H1 (cell line): ENCODE measurements around the gene DRC7. TPM values are rescaled to one million over a fixed set of nuclear protein-coding genes. Genes with fewer than 3 reads are reported as not detected.

Source experiments
- CTCF ChIA-PET: fragments of 300-600 bp; sonication (Branson Sonifier 250); formaldehyde crosslinking; loops from one replicate; lab custom pipeline; 2021; ENCODE audit not compliant: partially characterized antibody; lab: Charles Lee
- POLR2A ChIA-PET: fragments of 300-600 bp; sonication (Branson Sonifier 250); formaldehyde crosslinking; loops from one replicate; lab custom pipeline; 2021; ENCODE audit warnings: inconsistent platforms; ENCODE audit not compliant: partially characterized antibody; lab: Charles Lee
- DNase-seq, 2 experiments: peaks; one replicate each; pipeline versions ENCODE4 v3.0.0 to v3.0.0-alpha.2; 2010 to 2022; ENCODE audit warnings: low spot score in 2 of 2, low read depth in 1 of 2, mixed read lengths in 1 of 2
- FAIRE-seq: peaks from 2 replicates; lab custom pipeline; 2011; peaks lifted over from hg19 to GRCh38; lab: Jason Lieb, UNC
- H2AFZ ChIP-seq: 2 replicates; pipeline ENCODE4 v1.8.1; 2012; ENCODE audit warnings: low read length, inconsistent platforms
- H2AK5ac ChIP-seq: 2 replicates; pipeline ENCODE4 v1.6.1; 2013; ENCODE audit warnings: low read depth, low read length
- H2BK120ac ChIP-seq: replicated peaks from 2 replicates; pipeline ENCODE3; 2013; ENCODE audit warnings: low read depth, low read length, inconsistent platforms
- H2BK12ac ChIP-seq: 2 replicates; pipeline ENCODE4 v1.6.1; 2013; ENCODE audit warnings: low read depth, low read length
- H2BK15ac ChIP-seq: 2 replicates; pipeline ENCODE4 v1.6.1; 2013; ENCODE audit warnings: low read length
- H2BK20ac ChIP-seq: 2 replicates; pipeline ENCODE4 v1.6.1; 2013; ENCODE audit warnings: low read length
- H2BK5ac ChIP-seq: 2 replicates; pipeline ENCODE4 v1.6.1; 2013; ENCODE audit warnings: low read depth, low read length
- H3K14ac ChIP-seq: 2 replicates; pipeline ENCODE4 v1.6.1; 2013; ENCODE audit warnings: inconsistent platforms; ENCODE audit not compliant: insufficient read length
- H3K18ac ChIP-seq: 2 replicates; pipeline ENCODE4 v1.6.1; 2013; ENCODE audit warnings: low read length; ENCODE audit errors: extremely low read depth
- H3K23ac ChIP-seq: 2 replicates; pipeline ENCODE4 v1.6.1; 2013; ENCODE audit warnings: inconsistent platforms; ENCODE audit not compliant: insufficient read length
- H3K23me2 ChIP-seq: 2 replicates; pipeline ENCODE4 v1.6.1; 2013; ENCODE audit warnings: low read depth, low read length
- H3K27ac ChIP-seq: 2 replicates; pipeline ENCODE4 v1.6.1; 2011; ENCODE audit warnings: low read depth, low read length, inconsistent platforms
- H3K27me3 ChIP-seq, 4 experiments: replicated peaks in 1 of 4; 1 replicate in 1 of 4; 2 replicates in 3 of 4; pipeline versions ENCODE4 v1.6.1 to v1.8.1; 2011 to 2013; ENCODE audit warnings: low read length in 3 of 4, mild to moderate bottlenecking in 3 of 4, inconsistent platforms in 2 of 4, mixed read lengths in 2 of 4, moderate library complexity in 1 of 4; ENCODE audit not compliant: control insufficient read depth in 3 of 4, insufficient read depth in 3 of 4; ENCODE audit errors: extremely low read depth in 1 of 4
- H3K36me3 ChIP-seq, 4 experiments: 2 replicates each; pipeline versions ENCODE4 v1.6.1 to v1.8.1; 2011 to 2013; ENCODE audit warnings: mild to moderate bottlenecking in 4 of 4, low read length in 3 of 4, moderate library complexity in 2 of 4, control low read depth in 1 of 4, inconsistent platforms in 1 of 4; ENCODE audit not compliant: insufficient read depth in 4 of 4, control insufficient read depth in 2 of 4
- H3K4ac ChIP-seq: replicated peaks from 2 replicates; pipeline ENCODE3; 2013; ENCODE audit warnings: low read length, low read depth, mixed read lengths, inconsistent platforms; ENCODE audit not compliant: insufficient read length
- H3K4me1 ChIP-seq, 4 experiments: replicated peaks in 1 of 4; 1 replicate in 1 of 4; 2 replicates in 3 of 4; pipeline versions ENCODE4 v1.6.1 to v1.8.1; 2011 to 2013; ENCODE audit warnings: low read length in 3 of 4, inconsistent platforms in 2 of 4, mixed read lengths in 1 of 4; ENCODE audit not compliant: insufficient read depth in 4 of 4, control insufficient read depth in 3 of 4
- H3K4me2 ChIP-seq, 2 experiments: 2 replicates each; pipeline versions ENCODE4 v1.6.1 to v1.8.1; 2011 to 2013; ENCODE audit warnings: low read depth in 2 of 2, low read length in 2 of 2, control low read depth in 1 of 2, inconsistent platforms in 1 of 2, mild to moderate bottlenecking in 1 of 2; ENCODE audit not compliant: insufficient read depth in 1 of 2
- H3K4me3 ChIP-seq, 4 experiments: fragments of 200-600, 300-600 bp in 1 of 4; sonication (generic), shearing (Covaris generic), sonication (Bioruptor Twin) in 1 of 4; 2 replicates each; pipeline versions ENCODE4 v1.5.1 to v1.8.1; 2011 to 2016; ENCODE audit warnings: low read length in 4 of 4, low read depth in 3 of 4, control low read depth in 2 of 4, inconsistent platforms in 2 of 4, mild to moderate bottlenecking in 2 of 4, mixed read lengths in 1 of 4, moderate library complexity in 1 of 4; ENCODE audit not compliant: insufficient read depth in 2 of 4; ENCODE audit errors: extremely low read depth in 1 of 4
- H3K56ac ChIP-seq: replicated peaks from 2 replicates; pipeline ENCODE3; 2013; ENCODE audit warnings: low read depth, mild to moderate bottlenecking, mixed read lengths, low read length, inconsistent platforms; ENCODE audit not compliant: insufficient read length
- H3K79me1 ChIP-seq: 2 replicates; pipeline ENCODE4 v1.6.1; 2013; ENCODE audit warnings: low read depth, low read length, control low read depth
- H3K79me2 ChIP-seq, 2 experiments: 2 replicates each; pipeline versions ENCODE4 v1.6.1 to v1.8.1; 2012 to 2013; ENCODE audit warnings: low read length in 2 of 2, mild to moderate bottlenecking in 2 of 2, inconsistent platforms in 1 of 2; ENCODE audit not compliant: insufficient read depth in 2 of 2, control insufficient read depth in 1 of 2
- H3K9ac ChIP-seq, 4 experiments: replicated peaks in 1 of 4; 1 replicate in 1 of 4; 2 replicates in 3 of 4; pipeline versions ENCODE4 v1.6.1 to v1.8.1; 2011 to 2013; ENCODE audit warnings: low read depth in 3 of 4, low read length in 3 of 4, control low read depth in 2 of 4, mild to moderate bottlenecking in 2 of 4, moderate library complexity in 2 of 4, inconsistent platforms in 1 of 4; ENCODE audit errors: extremely low read depth in 1 of 4
- H3K9me3 ChIP-seq, 2 experiments: 2 replicates each; pipeline versions ENCODE4 v1.6.1 to v1.8.1; 2012 to 2013; ENCODE audit warnings: mild to moderate bottlenecking in 2 of 2, moderate library complexity in 2 of 2, control low read depth in 1 of 2, inconsistent platforms in 1 of 2, low read depth in 1 of 2, low read length in 1 of 2, mixed read lengths in 1 of 2; ENCODE audit not compliant: insufficient read depth in 2 of 2
- H4K20me1 ChIP-seq, 2 experiments: replicated peaks in 1 of 2; 2 replicates each; pipeline versions ENCODE3 to v1.8.1; 2011 to 2013; ENCODE audit warnings: inconsistent platforms in 2 of 2, low read length in 2 of 2, mild to moderate bottlenecking in 1 of 2; ENCODE audit not compliant: insufficient read depth in 2 of 2, control insufficient read depth in 1 of 2
- H4K5ac ChIP-seq: 2 replicates; pipeline ENCODE4 v1.6.1; 2013; ENCODE audit warnings: low read length, low read depth, mixed read lengths, inconsistent platforms; ENCODE audit not compliant: insufficient read length
- H4K8ac ChIP-seq: 2 replicates; pipeline ENCODE4 v1.8.0; 2013; ENCODE audit warnings: mild to moderate bottlenecking, moderate library complexity, low read length, inconsistent platforms; ENCODE audit not compliant: insufficient read depth; ENCODE audit errors: extremely low read depth
- H4K91ac ChIP-seq: replicated peaks from 2 replicates; pipeline ENCODE3; 2013; ENCODE audit warnings: low read length, mixed read lengths, inconsistent platforms; ENCODE audit not compliant: insufficient read length
- ASH2L ChIP-seq: fragments of 200-600, 300-600 bp; sonication (generic); IDR thresholded peaks from one replicate; pipeline ENCODE4 v1.7.1; 2017; ENCODE audit warnings: low read length
- GABPA ChIP-seq: IDR thresholded peaks from 2 replicates; pipeline ENCODE4 v1.6.1; 2011; ENCODE audit warnings: mild to moderate bottlenecking, low read length, moderate library complexity, borderline replicate concordance; ENCODE audit not compliant: insufficient read depth
- KDM1A ChIP-seq: fragments of 200-600, 300-600 bp; sonication (generic); IDR thresholded peaks from 2 replicates; pipeline ENCODE4 v1.7.1; 2016; ENCODE audit warnings: mild to moderate bottlenecking, low read length, borderline replicate concordance
- SAP30 ChIP-seq: fragments of 300-600 bp; sonication (generic); IDR thresholded peaks from 2 replicates; pipeline ENCODE4 v1.7.1; 2012; ENCODE audit warnings: low read length, moderate library complexity, mild to moderate bottlenecking, inconsistent platforms; ENCODE audit not compliant: insufficient read depth, insufficient replicate concordance
- TBP ChIP-seq: IDR thresholded peaks from 2 replicates; pipeline ENCODE4 v1.6.1; 2011; ENCODE audit warnings: low read depth, low read length, improper control_type of control experiment
- TCF12 ChIP-seq: IDR thresholded peaks from 2 replicates; pipeline ENCODE4 v1.6.1; 2011; ENCODE audit warnings: low read depth, mild to moderate bottlenecking, low read length
- YY1 ChIP-seq: IDR thresholded peaks from 2 replicates; pipeline ENCODE4 v1.6.1; 2011; ENCODE audit warnings: low read depth, mild to moderate bottlenecking, low read length
- WGBS, 2 experiments: shearing (Covaris generic) in 1 of 2; methylation state at CpG; one replicate each; pipeline versions ENCODE4 v1.1.6 to v1.1.7; 2013 to 2015; ENCODE audit warnings: low lambda C conversion rate in 2 of 2, mixed read lengths in 2 of 2, inconsistent platforms in 1 of 2, low coverage in 1 of 2, missing lambda C conversion rate in 1 of 2; ENCODE audit not compliant: insufficient replicate concordance in 2 of 2, insufficient coverage in 1 of 2, insufficient read length in 1 of 2; ENCODE audit errors: extremely low coverage in 1 of 2, missing lambda C conversion rate in 1 of 2; 5-methylcytosine and 5-hydroxymethylcytosine counted together
- polyA plus RNA-seq, 7 experiments: library from polyadenylated mRNA; depleted of rRNA in 3 of 7; stranded (reverse) in 5 of 7; unstranded in 2 of 7; fragments of >200 nt in 5 of 7; fragments of 200-250 nt in 2 of 7; gene quantifications; 1 replicate in 5 of 7; 2 replicates in 1 of 7; 4 replicates in 1 of 7; pipeline versions ENCODE4 v1.2.1 to v1.2.3, GENCODE V29; 2011 to 2013; ENCODE audit warnings: missing spikeins in 2 of 7, mixed read lengths in 2 of 7
- total RNA-seq: library from RNA; stranded (reverse); fragmentation: NEBNext Ultra II Directional; extraction: Animal tissue kit (Norgen Biotek cat#: 25700); gene quantifications from 2 replicates; pipeline ENCODE4 v1.2.1, GENCODE V29; 2021

DRC7 gene
- total and polyA plus RNA-seq, 2 of the 8 experiments (the other 6 are each of a cell fraction or from before 2014, with no cell fraction given), result 0.14 TPM; not detected in 1

GRCh38 chr16:57679016-57679415 is 15.6 kb upstream of the DRC7 start:
- FAIRE-seq, result no peak
- H4K20me1 ChIP-seq, result no peaks in the 10 kb centered on the region
- H4K8ac ChIP-seq, result 0 out of 2 replicates have a peak overlapping the region, but pooled peaks have one; percentile 58
- peaks cover 3 to 16% (median 11%) of the 10 kb centered on the region in 4 experiments for H3K4me1 ChIP-seq
- no peak overlapping the region for H3K4me3 ChIP-seq
- peak overlapping the region; percentile 88; the same call in 1 of the 2 replicates for H2BK15ac ChIP-seq
- ChIA-PET POLR2A (no interaction called here), CTCF (interaction anchor here (0.8 kb wide), 1 partner anchor 24 kb away, joined by 3 read pairs; no protein-coding TSS in a partner anchor)
- H3K23ac ChIP-seq, result no peak overlapping the region
- no peak overlapping the region for H3K18ac ChIP-seq
- WGBS, 2 experiments, result 93% methylated on average over 12 of the region's 12 CpGs; no CpG with 5 or more reads in 1 of the 2 experiments
- no peak overlapping the region for H3K56ac ChIP-seq
- H2BK12ac ChIP-seq, result peak overlapping the region; percentile 87; the same call in 1 of the 2 replicates
- H3K27me3 ChIP-seq, result no peaks in the 10 kb centered on the region; a peak in 1 of 7 replicates
- H3K4ac ChIP-seq, result no peak overlapping the region
- H3K36me3 ChIP-seq, result no peaks in the 10 kb centered on the region
- H3K79me2 ChIP-seq, result no peaks in the 10 kb centered on the region
- no peaks in the 10 kb centered on the region for H3K9me3 ChIP-seq
- no peaks in the 10 kb centered on the region for H3K79me1 ChIP-seq
- no peak overlapping the region for H4K91ac ChIP-seq
- peak overlapping the region; percentile 82; the same call in 1 of the 2 replicates for H2AK5ac ChIP-seq
- no peak for DNase-seq
- no peak for TF ChIP-seq SAP30
- no peak for TF ChIP-seq ASH2L
- TF ChIP-seq GABPA, result no peak
- no peak for TF ChIP-seq YY1
- no peak for TF ChIP-seq TBP
- TF ChIP-seq TCF12, result no peak
- TF ChIP-seq KDM1A, result no peak
- H4K5ac ChIP-seq, result no peak overlapping the region
- H2BK20ac ChIP-seq, result 0 out of 2 replicates have a peak overlapping the region, but pooled peaks have one; percentile 32
- H2AFZ ChIP-seq, result no peak overlapping the region
- H3K9ac ChIP-seq, result no peak overlapping the region
- H3K27ac ChIP-seq, result no peak overlapping the region
- no peak overlapping the region for H3K4me2 ChIP-seq
- H3K14ac ChIP-seq, result no peak overlapping the region
- H3K23me2 ChIP-seq, result no peaks in the 10 kb centered on the region
- no peak overlapping the region for H2BK120ac ChIP-seq
- no peak overlapping the region for H2BK5ac ChIP-seq
